ENCODE measurements around the gene SPRYD3.

Gene SPRYD3

GRCh38 chr12:53053218-53054111, 25.7 kb downstream of the SPRYD3 start:
- TF ChIP-seq, protein P1, sequence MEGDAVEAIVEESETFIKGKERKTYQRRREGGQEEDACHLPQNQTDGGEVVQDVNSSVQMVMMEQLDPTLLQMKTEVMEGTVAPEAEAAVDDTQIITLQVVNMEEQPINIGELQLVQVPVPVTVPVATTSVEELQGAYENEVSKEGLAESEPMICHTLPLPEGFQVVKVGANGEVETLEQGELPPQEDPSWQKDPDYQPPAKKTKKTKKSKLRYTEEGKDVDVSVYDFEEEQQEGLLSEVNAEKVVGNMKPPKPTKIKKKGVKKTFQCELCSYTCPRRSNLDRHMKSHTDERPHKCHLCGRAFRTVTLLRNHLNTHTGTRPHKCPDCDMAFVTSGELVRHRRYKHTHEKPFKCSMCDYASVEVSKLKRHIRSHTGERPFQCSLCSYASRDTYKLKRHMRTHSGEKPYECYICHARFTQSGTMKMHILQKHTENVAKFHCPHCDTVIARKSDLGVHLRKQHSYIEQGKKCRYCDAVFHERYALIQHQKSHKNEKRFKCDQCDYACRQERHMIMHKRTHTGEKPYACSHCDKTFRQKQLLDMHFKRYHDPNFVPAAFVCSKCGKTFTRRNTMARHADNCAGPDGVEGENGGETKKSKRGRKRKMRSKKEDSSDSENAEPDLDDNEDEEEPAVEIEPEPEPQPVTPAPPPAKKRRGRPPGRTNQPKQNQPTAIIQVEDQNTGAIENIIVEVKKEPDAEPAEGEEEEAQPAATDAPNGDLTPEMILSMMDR (IDR thresholded peaks at IDR 0.05; ENCODE audit: borderline replicate concordance, control extremely low read depth, extremely low read depth, insufficient read depth, missing control alignments): peak; percentile 64
- in situ Hi-C loops (cut with MboI; ENCODE audit: low sequenced_read_pairs, unreplicated experiment): no loop called here
- DNase-seq (ENCODE audit: low spot score): no peak

- TF ChIP-seq, protein P1 (IDR thresholded peaks at IDR 0.05; ENCODE audit: borderline replicate concordance, control extremely low read depth, extremely low read depth, insufficient read depth, missing control alignments): no peak
- DNase-seq (ENCODE audit: low spot score): no peak
- in situ Hi-C loops (cut with MboI; ENCODE audit: low sequenced_read_pairs, unreplicated experiment): no loop called here
Measured at GRCh38 chr12:53052419-53053217, 26.6 kb downstream of the SPRYD3 start.

DNA sequence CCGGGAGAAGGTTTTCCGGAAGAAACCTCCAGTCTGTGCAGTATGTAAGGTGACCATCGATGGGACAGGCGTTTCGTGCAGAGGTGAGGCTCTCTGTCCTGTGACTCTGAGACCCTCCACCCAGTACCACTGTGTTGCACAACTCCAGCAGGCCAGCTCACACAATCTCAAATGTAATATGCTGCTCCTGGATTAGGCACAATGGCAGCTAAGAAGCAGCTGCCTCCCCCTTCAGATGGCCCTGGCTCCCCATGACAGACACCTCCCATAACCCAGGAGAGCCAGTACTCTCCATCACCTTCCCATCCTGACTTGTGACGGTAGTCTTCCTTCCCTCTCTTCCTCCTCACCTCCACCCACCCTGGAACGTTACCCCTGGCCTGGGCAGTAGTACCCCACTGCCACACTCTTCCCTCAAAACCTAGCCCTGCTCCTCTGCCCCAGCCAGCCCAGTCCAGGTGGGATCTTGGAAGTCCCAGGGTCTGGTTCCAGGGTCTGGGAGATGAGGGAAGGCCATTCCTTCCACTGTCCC, 27.2 kb downstream of the SPRYD3 start:
- TF ChIP-seq, protein P1 (IDR thresholded peaks at IDR 0.05; ENCODE audit: borderline replicate concordance, control extremely low read depth, extremely low read depth, insufficient read depth, missing control alignments): no peak
- DNase-seq (ENCODE audit: low spot score): no peak
- in situ Hi-C loops (cut with MboI; ENCODE audit: low sequenced_read_pairs, unreplicated experiment): no loop called here

DNA sequence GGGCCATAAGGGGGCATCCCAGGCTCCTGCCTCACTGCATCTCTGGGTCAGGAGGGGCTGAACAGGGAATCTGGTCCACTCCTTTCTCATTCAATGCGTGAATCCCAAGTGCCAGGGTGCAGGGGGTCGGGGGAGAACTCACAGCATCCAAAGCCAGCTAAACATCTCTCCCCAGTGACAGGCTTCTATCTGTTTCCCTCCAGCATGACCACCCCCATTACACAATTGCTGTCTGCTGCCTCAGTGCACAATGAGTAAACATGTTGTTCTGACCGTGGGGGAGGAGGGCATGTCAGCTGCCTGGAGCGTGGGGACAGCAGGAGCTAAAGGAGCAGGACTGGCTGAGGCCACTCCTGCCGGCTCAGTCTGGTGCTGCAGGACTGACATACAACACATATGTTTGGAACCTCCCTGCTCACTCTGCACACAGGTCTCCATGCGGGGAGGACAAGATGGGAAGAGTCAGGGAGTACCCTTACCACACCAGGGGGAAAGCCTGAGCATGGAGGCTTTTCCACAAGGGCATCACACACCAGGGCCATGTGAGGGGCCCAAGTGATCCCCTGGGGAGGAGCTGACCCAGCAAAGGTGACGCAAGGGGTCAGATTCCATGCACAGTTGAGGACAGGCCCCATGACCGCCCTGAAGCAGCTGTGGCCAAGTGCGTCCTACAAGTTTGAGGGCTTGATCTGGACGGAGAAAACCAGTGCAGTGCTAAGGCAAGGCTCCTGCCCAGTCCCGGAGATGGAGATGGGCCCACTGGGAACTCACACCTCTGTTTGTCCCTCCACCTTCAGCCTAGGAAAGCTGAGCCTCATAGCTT, 27.9 kb downstream of the SPRYD3 start:
- TF ChIP-seq, protein P1 (IDR thresholded peaks at IDR 0.05; ENCODE audit: borderline replicate concordance, control extremely low read depth, extremely low read depth, insufficient read depth, missing control alignments): no peak
- no peak for DNase-seq (ENCODE audit: low spot score)
- in situ Hi-C loops (cut with MboI; ENCODE audit: low sequenced_read_pairs, unreplicated experiment): no loop called here

GRCh38 chr12:53050426-53051057, 28.6 kb downstream of the SPRYD3 start:
- in situ Hi-C loops (cut with MboI; ENCODE audit: low sequenced_read_pairs, unreplicated experiment): no loop called here

More at GRCh38 chr12:53050426-53051057, 28.6 kb downstream of the SPRYD3 start:
- no peak for DNase-seq (ENCODE audit: low spot score)
- TF ChIP-seq, protein P1 (IDR thresholded peaks at IDR 0.05; ENCODE audit: borderline replicate concordance, control extremely low read depth, extremely low read depth, insufficient read depth, missing control alignments): no peak
